T-helper 1 cell treated with Interleukin-12 subunit alpha and Interleukin-12 subunit beta and Interleukin-4 antibody, amounts not matched to agents 30 μg/mL and 1 μg/mL, for 36 hours (primary cell): Measurements from ENCODE around the gene GARIN5A.
"Not testable (repeated sequence)": the region's sequence is repeated elsewhere in the genome, so short reads cannot be mapped to it uniquely, and the experiment has no call there.

ENCODE experiments used
- H3K27ac Mint-ChIP-seq: one replicate; pipeline ENCODE4 v1.8.0; 2021; ENCODE audit warnings: mild to moderate bottlenecking, mixed read lengths
- H3K27me3 Mint-ChIP-seq: one replicate; pipeline ENCODE4 v1.8.0; 2021; ENCODE audit warnings: low read depth, mixed read lengths
- H3K36me3 Mint-ChIP-seq: one replicate; pipeline ENCODE4 v1.8.0; 2021; ENCODE audit warnings: low read depth, mixed read lengths
- H3K4me1 Mint-ChIP-seq: one replicate; pipeline ENCODE4 v1.8.0; 2021; ENCODE audit warnings: low read depth, mixed read lengths
- H3K4me3 Mint-ChIP-seq: one replicate; pipeline ENCODE4 v1.8.0; 2021; ENCODE audit warnings: mild to moderate bottlenecking, moderate library complexity, mixed read lengths
- H3K9me3 Mint-ChIP-seq: one replicate; pipeline ENCODE4 v1.8.0; 2021; ENCODE audit warnings: mixed read lengths

The GARIN5A gene

GRCh38 chr19:50485284-50485955 lies 8.8 kb upstream of the GARIN5A start:
- Mint-ChIP-seq H3K9me3 (no peaks in the 10 kb centered on the region), H3K27ac (no peak overlapping the region), H3K27me3 (no peaks in the 10 kb centered on the region), H3K4me3 (no peak overlapping the region), H3K4me1 (peaks cover 3% of the 10 kb centered on the region), H3K36me3 (peaks cover 28% of the 10 kb centered on the region)

GRCh38 chr19:50482916-50483315 lies 6.3 kb upstream of the GARIN5A start:
- peaks cover 4% of the 10 kb centered on the region for H3K4me1 Mint-ChIP-seq
- H3K36me3 Mint-ChIP-seq = peaks cover 27% of the 10 kb centered on the region
- no peak overlapping the region for H3K4me3 Mint-ChIP-seq
- no peak overlapping the region for H3K27ac Mint-ChIP-seq
- H3K27me3 Mint-ChIP-seq = no peaks in the 10 kb centered on the region
- no peaks in the 10 kb centered on the region for H3K9me3 Mint-ChIP-seq

DNA sequence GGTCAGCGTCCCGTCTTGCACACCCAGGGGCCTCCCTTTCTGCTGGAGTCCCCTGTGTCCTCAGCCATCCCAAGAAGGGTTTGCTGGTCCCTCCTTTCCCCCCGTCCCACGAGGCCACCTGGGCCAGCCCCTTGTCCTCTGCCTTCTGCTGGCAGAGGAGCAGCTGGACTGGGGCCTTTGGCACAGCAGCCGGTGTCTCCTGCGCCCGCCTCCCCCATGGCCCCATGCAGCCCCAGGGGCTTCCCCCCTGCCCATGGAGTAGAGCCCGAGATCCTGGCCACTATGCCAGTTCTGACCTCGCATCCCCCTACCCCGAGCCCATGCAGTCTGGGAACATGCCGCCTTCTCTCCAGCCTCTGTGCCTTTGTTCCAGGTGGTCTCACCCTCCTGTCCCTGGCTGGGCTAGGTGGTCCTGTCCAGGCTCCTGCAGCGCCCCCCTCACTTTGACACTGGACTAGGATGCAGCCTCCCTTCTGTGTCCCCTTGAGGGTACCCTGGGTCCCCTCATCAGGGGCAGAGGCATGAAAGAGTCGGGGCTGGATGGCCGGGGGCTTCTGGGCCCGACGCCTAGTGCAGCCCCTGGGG lies 5.7 kb upstream of the GARIN5A start:
- Mint-ChIP-seq H3K4me1 (peaks cover 9% of the 10 kb centered on the region), H3K36me3 (peaks cover 31% of the 10 kb centered on the region), H3K27ac (no peak overlapping the region), H3K9me3 (no peaks in the 10 kb centered on the region), H3K4me3 (no peak overlapping the region), H3K27me3 (no peaks in the 10 kb centered on the region)

- peaks cover 15% of the 10 kb centered on the region for H3K4me1 Mint-ChIP-seq
- H3K36me3 Mint-ChIP-seq = peaks cover 32% of the 10 kb centered on the region
- H3K4me3 Mint-ChIP-seq = no peak overlapping the region
- H3K9me3 Mint-ChIP-seq = no peaks in the 10 kb centered on the region
- no peak overlapping the region for H3K27ac Mint-ChIP-seq
- no peaks in the 10 kb centered on the region for H3K27me3 Mint-ChIP-seq
These were observed 4.9 kb upstream of the GARIN5A start for GRCh38 chr19:50481351-50482149.

DNA sequence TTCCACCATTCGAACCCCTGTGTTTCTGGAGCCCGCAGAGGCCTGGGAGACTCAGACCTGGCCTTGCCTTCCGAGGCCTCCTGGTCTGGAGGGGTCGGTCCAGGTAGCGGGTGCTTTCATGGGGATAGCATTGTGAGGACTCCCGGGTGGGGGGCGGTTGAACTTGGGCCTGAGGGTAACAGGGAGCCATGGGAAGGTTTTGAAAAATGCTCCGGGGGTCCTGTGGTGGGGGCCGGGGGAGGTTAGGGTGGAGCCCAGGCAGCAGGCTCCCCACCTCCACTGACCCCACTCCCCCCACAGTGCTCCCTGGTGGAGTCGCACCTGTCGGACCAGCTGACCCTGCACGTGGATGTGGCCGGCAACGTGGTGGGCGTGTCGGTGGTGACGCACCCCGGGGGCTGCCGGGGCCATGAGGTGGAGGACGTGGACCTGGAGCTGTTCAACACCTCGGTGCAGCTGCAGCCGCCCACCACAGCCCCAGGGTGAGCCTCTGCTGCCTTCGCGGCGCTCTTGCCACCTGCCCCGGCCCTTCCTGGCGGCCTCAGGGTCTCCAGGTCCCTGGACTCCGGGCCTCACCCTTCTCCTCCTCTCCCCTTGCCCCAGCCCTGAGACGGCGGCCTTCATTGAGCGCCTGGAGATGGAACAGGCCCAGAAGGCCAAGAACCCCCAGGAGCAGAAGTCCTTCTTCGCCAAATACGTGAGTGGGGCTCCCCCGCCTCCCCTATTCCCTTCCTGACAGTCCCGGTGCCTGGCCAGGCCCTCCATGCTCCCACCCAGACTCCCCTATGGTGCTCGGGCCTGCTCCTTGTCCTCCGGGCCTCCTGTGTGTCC lies 3.8 kb upstream of the GARIN5A start:
- H3K4me1 Mint-ChIP-seq = peaks cover 15% of the 10 kb centered on the region

DNA sequence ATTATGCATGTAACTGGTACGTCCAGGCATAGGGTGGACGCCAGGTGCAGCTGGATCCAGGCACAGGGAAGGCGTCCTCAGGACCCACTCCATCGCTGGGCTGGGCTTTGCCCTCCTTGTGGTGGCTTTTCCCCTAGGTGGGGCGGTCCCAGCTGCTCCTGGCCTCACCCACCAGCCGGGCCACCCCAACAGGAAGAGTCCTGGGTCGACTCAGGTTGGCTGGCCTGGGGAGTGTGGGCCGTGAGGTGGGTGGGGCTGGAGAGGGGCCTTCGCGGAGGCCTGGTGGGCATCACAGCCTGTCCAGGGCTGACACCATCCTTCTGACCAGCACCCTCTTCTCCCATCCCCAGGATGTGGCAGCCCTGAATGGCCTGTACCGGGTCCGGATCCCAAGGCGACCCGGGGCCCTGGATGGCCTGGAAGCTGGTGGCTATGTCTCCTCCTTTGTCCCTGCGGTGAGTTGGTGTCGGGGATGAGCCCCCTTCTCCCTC lies 3.2 kb upstream of the GARIN5A start:
- no peak overlapping the region for H3K27ac Mint-ChIP-seq
- H3K4me1 Mint-ChIP-seq = peaks cover 15% of the 10 kb centered on the region
- peaks cover 21% of the 10 kb centered on the region for H3K36me3 Mint-ChIP-seq
- H3K9me3 Mint-ChIP-seq = no peaks in the 10 kb centered on the region
- no peaks in the 10 kb centered on the region for H3K27me3 Mint-ChIP-seq
- H3K4me3 Mint-ChIP-seq = no peak overlapping the region

More for the DNA sequence above, 3.8 kb upstream of the GARIN5A start:
- Mint-ChIP-seq H3K27me3 (no peaks in the 10 kb centered on the region), H3K4me3 (no peak overlapping the region), H3K36me3 (peaks cover 28% of the 10 kb centered on the region), H3K27ac (no peak overlapping the region), H3K9me3 (no peaks in the 10 kb centered on the region)

DNA sequence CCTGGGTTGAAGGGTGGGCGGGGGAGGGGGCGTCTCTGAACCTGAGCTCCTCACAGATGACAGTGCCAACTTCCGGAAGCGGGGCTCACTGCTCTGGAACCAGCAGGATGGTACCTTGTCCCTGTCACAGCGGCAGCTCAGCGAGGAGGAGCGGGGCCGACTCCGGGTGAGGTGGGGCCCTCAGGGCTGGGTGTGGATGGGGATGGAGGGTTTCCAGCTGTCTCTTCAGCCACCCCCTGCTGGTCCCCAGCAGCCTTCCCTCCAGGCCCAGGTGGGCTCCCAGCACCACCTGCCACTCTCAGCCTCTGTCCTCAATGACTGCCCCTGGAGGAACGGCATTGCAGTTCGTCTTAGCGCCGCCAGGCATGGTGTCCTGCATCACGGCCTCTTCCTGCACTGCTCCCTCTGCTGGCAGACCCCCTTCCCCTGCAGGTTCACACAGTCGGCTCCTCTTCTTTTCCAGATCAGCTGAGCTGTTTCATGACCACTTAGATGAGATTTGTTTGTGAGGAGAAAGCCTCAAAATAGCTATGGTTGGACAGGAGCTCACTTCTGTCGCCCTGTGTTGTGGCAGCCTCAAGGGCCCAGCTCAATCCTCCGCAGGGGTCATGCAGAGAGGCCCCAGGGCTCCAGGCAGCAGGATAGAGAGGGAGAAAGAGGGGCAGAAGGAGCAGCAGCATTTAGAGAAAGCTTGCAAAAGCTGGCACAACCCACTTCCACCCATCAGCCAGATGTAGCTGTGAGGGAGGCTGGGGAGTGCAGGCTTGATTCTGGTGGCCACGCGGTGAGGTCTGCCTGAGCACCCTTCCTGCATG lies 2.5 kb upstream of the GARIN5A start:
- Mint-ChIP-seq H3K27ac (no peak overlapping the region), H3K36me3 (peaks cover 20% of the 10 kb centered on the region), H3K4me3 (peak overlapping the region; percentile 21), H3K9me3 (no peaks in the 10 kb centered on the region), H3K27me3 (no peaks in the 10 kb centered on the region), H3K4me1 (peaks cover 15% of the 10 kb centered on the region)

- Mint-ChIP-seq H3K4me3 (peak overlapping the region; percentile 98), H3K36me3 (peaks cover 14% of the 10 kb centered on the region), H3K27me3 (no peaks in the 10 kb centered on the region), H3K4me1 (peaks cover 15% of the 10 kb centered on the region), H3K9me3 (no peaks in the 10 kb centered on the region), H3K27ac (peak overlapping the region; percentile 31)
These were observed 1.3 kb upstream of the GARIN5A start for GRCh38 chr19:50477751-50478515.

DNA sequence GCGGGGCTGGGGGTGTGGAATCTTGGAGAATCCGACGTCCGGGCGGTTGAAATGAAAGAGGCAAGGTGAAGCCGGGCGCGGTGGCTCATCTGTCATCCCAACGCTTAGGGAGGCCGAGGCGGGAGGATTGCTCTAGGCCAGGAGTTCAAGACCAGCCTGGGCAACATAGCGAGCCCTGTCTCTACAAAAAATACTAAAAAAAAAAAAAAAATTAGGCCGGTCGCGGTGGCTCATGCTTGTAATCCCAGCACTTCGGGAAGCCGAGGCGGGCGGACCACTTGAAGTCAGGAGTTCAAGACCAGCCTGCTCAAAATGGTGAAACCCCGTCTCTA lies 225 bp upstream of the GARIN5A start:
- peak overlapping the region; percentile 98 for H3K4me3 Mint-ChIP-seq
- H3K9me3 Mint-ChIP-seq = no peaks in the 10 kb centered on the region
- H3K27ac Mint-ChIP-seq = peak overlapping the region; percentile 93
- H3K36me3 Mint-ChIP-seq = peaks cover 14% of the 10 kb centered on the region
- H3K27me3 Mint-ChIP-seq = no peaks in the 10 kb centered on the region
- peaks cover 15% of the 10 kb centered on the region for H3K4me1 Mint-ChIP-seq

GRCh38 chr19:50475736-50476223 lies 868 bp downstream of the GARIN5A start:
- Mint-ChIP-seq H3K4me3 (peak overlapping the region; percentile 98), H3K4me1 (peaks cover 15% of the 10 kb centered on the region), H3K27me3 (no peaks in the 10 kb centered on the region), H3K36me3 (peaks cover 11% of the 10 kb centered on the region), H3K27ac (peak overlapping the region; percentile 77), H3K9me3 (no peaks in the 10 kb centered on the region)

DNA sequence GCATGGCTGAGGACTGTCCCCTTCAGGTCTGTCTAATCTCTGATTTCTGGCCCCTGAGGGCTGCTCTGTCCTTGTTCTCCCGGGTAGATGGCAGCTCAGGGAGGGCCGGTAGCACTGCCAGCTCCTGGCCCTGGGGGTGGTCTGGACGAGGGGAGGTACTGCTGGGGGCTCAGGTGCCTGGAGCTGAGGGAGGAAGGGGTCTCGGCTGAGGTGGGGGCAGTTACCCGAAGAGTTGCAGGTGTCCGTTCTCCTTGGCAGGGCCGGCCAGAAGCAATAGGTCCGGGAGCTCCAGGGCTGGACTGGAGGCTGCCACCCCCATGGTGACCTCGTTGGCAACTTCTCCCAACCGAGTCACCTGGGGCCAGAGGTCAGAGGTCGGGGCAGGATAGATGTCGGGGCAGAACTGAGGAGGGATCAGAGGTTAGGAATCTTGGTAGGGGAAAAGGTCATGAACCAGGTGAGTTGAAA lies 1.5 kb downstream of the GARIN5A start:
- Mint-ChIP-seq H3K4me3 (peak overlapping the region; percentile 65), H3K27ac (peak overlapping the region; percentile 75), H3K27me3 (no peaks in the 10 kb centered on the region), H3K9me3 (no peaks in the 10 kb centered on the region), H3K4me1 (peaks cover 15% of the 10 kb centered on the region), H3K36me3 (peaks cover 11% of the 10 kb centered on the region)

DNA sequence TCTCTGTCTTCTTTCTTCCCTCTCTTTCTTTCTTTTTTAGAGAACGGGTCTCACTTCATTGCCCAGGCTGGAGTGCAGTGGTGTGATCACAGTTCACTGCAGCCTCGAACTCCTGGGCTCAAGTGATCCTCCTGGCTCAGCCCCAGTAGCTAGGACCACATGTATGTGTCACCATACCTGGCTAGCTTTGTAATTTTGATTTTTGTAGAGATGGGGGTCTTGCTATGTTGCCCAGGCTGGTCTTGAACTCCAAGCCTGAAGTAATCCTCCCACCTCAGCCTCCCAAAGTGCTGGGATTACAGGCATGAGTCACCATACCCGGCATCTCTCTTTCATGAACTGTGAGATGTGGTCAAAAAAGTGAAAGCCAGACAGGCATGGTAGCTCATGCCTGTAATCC lies 3.3 kb downstream of the GARIN5A start:
- H3K27ac Mint-ChIP-seq, H3K36me3 Mint-ChIP-seq, H3K27me3 Mint-ChIP-seq, H3K4me3 Mint-ChIP-seq, H3K9me3 Mint-ChIP-seq: not testable (repeated sequence)
- peaks cover 13% of the 10 kb centered on the region for H3K4me1 Mint-ChIP-seq

DNA sequence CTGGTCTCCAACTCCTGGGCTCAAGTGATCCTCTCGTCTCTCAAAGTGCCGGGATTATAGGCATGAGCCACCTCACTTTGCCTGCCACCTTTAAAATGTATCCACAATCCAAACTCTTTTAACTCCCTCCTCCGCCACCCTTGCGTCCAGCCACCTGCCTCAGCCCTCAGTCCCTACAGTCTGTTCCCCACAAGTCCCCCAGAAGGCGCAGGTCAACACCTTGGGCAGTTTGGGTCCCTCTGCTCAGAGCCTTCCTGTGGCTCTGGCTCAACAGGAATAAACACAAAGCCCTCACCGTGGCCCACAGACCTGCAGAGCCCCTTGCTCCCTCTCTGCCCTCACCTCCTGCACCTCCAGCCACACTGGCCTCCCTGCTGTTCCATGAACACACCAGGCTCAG lies 7.8 kb downstream of the GARIN5A start:
- Mint-ChIP-seq H3K27me3 (no peaks in the 10 kb centered on the region), H3K9me3 (no peaks in the 10 kb centered on the region), H3K27ac (no peak overlapping the region), H3K4me3 (no peak overlapping the region), H3K4me1 (no peaks in the 10 kb centered on the region), H3K36me3 (no peaks in the 10 kb centered on the region)
